ENCODE data around the gene HS3ST4.

The HS3ST4 gene

GRCh38 chr16:26120729-26121128 lies 429.0 kb downstream of the HS3ST4 start:
- no peak for DNase-seq

DNA sequence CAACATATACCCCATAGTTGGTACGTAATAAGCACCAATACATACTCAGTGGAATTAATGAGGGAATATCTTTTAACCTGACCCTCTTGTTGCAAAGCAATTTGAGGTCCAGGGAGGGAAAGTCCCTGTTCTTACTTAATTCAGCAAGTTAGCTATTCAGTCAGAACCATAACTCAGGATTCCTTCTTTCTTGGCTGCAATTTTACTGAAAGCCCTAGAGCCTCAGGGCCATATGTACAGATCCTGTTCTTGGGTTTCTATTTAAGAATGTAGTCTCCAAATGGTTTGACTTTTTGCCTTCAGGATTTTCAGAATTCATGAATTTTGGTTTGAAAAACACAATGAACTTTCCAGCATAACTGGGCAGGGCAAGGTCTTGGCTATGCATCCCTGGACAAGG lies 436.5 kb downstream of the HS3ST4 start:
- DNase-seq, result no peak

GRCh38 chr16:26129997-26130396 lies 438.2 kb downstream of the HS3ST4 start:
- DNase-seq, result no peak

DNA sequence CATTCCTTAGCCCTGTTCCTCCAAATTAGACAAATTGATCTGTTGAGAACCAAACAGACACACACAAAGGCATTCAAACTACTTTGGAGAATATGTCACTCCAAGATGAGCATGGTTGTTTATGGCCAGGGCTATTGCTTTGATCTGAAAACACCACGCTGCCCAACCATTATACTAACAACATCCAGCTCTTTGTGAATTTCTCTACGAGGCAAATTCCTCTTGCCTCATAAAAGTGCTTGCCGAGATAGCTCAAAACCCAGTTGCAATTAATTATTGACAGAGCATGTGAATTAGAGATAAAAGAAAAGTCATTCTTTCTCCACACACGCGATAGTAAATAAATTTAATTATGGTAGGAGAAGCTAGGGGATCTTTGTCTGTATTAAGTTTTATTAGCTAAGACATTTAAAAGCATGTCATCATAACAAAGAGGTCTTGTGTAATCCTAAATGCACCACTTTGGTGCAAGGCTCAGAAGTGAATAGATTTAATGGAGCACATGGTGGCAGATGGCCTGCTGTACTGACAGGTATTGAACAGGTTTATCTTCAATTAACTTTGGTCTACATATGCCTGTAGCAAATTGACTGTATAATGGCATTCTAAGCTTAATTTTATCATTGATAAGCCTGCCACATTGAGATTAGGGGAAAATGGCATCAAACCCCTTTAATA lies 441.8 kb downstream of the HS3ST4 start:
- DNase-seq, result no peak

DNA sequence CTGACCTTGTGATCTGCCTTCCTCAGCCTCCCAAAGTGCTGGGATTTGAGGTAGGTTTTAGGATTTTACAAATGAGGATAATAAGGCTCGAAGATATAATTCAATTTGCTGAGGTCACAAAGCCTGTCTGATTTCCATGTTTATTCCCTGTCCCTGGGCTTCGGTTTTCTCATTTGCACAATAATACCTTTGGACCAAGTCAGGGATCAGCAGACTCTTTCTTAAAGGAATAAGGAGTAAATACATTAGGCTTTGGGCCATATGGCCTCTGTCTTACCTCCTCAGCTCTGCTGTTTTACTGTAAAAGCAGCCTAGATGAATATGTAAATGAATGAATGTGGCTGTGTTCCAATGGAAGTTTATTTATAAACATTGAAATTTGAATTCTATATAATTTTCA lies 442.8 kb downstream of the HS3ST4 start:
- no peak for DNase-seq

GRCh38 chr16:26137956-26138355 lies 446.2 kb downstream of the HS3ST4 start:
- DNase-seq, result no peak

GRCh38 chr16:26139091-26139490 lies 447.3 kb downstream of the HS3ST4 start:
- no peak for DNase-seq

- no peak for DNase-seq
These were observed 448.1 kb downstream of the HS3ST4 start for GRCh38 chr16:26139884-26140283.

GRCh38 chr16:26149364-26150190 lies 457.8 kb downstream of the HS3ST4 start:
- DNase-seq, result no peak

- DNase-seq, result no peak
These were observed 463.5 kb downstream of the HS3ST4 start for GRCh38 chr16:26155221-26155620.

- DNase-seq, result no peak
These were observed 465.6 kb downstream of the HS3ST4 start for GRCh38 chr16:26157319-26157718.

DNA sequence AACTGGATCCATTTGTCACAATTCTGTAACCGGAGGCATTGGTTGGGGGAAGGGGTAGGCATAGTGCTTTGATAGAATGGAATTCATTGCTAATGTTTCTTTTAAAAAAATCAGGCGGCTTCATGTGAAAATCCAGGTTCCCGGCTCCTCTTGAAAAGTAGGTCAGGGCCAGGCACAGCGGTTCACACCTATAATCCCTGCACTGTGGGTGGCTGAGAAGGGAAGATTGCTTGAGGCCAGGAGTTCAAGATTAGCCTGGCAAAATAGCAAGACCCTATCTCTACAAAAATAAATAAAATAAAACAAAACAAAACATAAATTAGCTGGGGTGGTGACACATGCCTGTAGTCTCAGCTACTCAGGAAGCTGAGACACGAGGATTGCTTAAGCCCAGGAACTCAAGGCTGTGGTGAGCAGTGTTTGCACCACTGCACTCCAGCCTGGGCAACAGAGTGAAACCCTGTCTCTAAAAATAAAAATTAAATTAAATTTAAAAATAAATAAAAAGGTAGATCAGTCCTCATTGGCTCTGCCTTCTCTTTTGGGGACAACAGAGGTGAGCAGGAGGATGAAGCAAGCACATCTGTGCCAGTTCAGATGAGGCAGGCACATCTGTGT lies 466.5 kb downstream of the HS3ST4 start:
- DNase-seq, result no peak

- no peak for DNase-seq
These were observed 469.9 kb downstream of the HS3ST4 start for GRCh38 chr16:26161461-26162180.

DNA sequence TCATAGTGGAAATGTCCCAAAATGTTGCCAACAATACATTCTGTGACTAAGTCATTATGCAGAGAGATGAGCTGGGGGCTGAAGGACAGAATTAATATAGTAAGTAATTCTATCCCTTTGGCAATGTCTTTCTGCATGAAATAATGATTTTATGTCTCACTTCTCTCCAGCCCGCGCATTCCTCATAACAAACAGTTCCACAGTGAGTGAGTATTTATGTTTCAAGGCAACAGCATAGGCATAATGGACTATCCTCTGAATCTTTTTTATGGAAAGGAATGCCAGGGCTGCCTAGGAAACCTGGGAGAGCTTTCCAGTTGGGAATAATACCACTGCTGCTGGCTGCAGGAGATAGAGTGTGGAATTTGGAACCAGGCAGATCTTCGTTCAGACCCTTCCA lies 477.7 kb downstream of the HS3ST4 start:
- DNase-seq, result no peak

GRCh38 chr16:26175944-26176343 lies 484.2 kb downstream of the HS3ST4 start:
- no peak for DNase-seq

DNA sequence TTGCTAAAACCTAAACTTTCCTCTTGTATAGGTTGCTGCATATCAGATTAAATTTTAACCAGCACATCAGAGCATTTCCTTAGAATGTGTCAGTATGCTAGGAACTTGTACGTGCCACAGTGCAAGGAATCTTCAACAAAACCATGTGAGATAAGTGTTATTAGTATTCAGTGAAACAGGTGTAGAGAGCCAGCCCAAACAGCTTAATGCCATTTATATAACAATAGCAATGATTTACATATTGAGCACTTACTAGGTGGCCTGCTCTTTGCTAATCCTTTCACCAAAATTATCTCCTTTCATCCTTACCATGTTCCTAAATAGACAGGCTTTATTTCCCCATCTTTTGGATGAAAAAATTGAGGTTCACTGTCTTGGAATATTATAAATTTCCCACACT lies 485.7 kb downstream of the HS3ST4 start:
- DNase-seq, result no peak

DNA sequence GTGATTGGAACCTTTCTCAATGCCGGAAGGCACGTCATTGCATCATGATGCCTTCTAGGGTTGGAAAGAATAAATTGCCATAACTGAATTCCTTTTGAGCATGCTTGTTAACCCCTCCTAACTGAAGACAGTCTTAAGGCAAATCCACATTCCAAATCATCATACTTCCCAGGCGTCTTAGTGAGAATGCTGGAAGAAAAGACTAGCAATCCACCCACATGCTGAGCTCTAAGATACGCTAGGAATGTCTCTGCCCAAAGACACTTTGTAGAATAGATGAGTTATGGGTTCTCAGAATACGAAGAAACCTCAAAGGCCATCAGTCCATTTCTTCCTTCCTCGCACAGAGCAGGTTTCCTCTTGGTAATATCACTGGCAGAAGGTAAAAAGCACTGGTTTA lies 486.5 kb downstream of the HS3ST4 start:
- no peak for DNase-seq

DNA sequence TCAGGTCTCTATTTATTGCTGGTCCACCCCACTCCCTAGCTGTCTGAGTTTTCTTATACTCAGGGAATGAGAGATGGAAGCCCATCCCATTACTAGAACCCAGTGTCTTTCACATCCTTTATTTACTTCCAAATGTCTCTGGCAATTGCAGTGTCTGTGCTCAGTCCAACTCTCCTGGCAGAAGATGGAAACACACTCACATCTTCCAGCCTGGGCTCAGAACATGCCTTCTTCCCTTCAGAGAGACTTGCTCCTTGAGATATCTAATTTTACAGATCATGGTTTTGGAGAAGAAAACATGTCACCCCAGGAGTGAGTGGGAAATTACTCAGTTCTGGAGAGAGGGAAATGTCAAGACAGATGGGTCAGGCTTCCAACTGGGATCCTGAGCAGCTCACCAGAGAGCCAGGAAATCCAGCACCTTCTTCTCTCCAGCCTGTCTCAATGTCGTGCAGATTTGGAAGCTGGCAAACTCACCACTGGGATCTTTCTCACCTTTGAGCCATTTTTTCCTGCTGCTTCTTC lies 494.4 kb downstream of the HS3ST4 start:
- no peak for DNase-seq

Measured in bone marrow (tissue), 2 donors.